OCI-LY1 (cell line): ENCODE results near the gene STEEP1.
"Not testable (repeated sequence)": the region's sequence is repeated elsewhere in the genome, so short reads cannot be mapped to it uniquely, and the experiment has no call there.

ENCODE experiments used
- H2AFZ ChIP-seq: fragments of 200-600 bp; sonication (generic), shearing (Covaris generic); 2 replicates; pipeline ENCODE4 v1.6.0; 2014; ENCODE audit warnings: antibody characterized with exemption, mild to moderate bottlenecking, low read length
- H3F3A ChIP-seq: fragments of 200-600 bp; sonication (generic), shearing (Covaris generic); 2 replicates; pipeline ENCODE4 v1.6.0; 2014; ENCODE audit warnings: mild to moderate bottlenecking, antibody characterized with exemption, low read length, moderate library complexity; ENCODE audit not compliant: insufficient read depth
- H3K27ac ChIP-seq: fragments of 200-600 bp; sonication (generic); 2 replicates; pipeline ENCODE4 v1.5.1; 2014; ENCODE audit warnings: low read length, mixed run types, mild to moderate bottlenecking, low read depth; ENCODE audit not compliant: poor library complexity, severe bottlenecking
- H3K27me3 ChIP-seq: fragments of 200-600 bp; sonication (generic); 2 replicates; pipeline ENCODE4 v1.6.0; 2014; ENCODE audit warnings: antibody characterized with exemption, mild to moderate bottlenecking, low read length, moderate library complexity; ENCODE audit not compliant: insufficient read depth
- H3K36me3 ChIP-seq: fragments of 200-600 bp; sonication (generic); 2 replicates; pipeline ENCODE4 v1.6.1; 2014; ENCODE audit warnings: mild to moderate bottlenecking, antibody characterized with exemption, low read length, moderate library complexity, mixed read lengths; ENCODE audit not compliant: insufficient read depth
- H3K4me1 ChIP-seq: fragments of 200-600 bp; sonication (generic); 2 replicates; pipeline ENCODE4 v1.5.1; 2014; ENCODE audit warnings: mild to moderate bottlenecking, low read length, moderate library complexity; ENCODE audit not compliant: insufficient read depth, severe bottlenecking
- H3K4me2 ChIP-seq: fragments of 200-600 bp; sonication (generic), shearing (Covaris generic); 2 replicates; pipeline ENCODE4 v1.6.1; 2014; ENCODE audit warnings: low read length
- H3K4me3 ChIP-seq: fragments of 200-600 bp; sonication (generic); 2 replicates; pipeline ENCODE4 v1.5.1; 2014; ENCODE audit warnings: low read length, low read depth, mild to moderate bottlenecking, mixed read lengths; ENCODE audit not compliant: poor library complexity, severe bottlenecking
- H3K79me2 ChIP-seq: fragments of 200-600 bp; shearing (Covaris generic); 2 replicates; pipeline ENCODE4 v1.6.1; 2016; ENCODE audit warnings: mixed run types, low read length, mixed read lengths; ENCODE audit not compliant: insufficient read depth
- H3K9ac ChIP-seq: fragments of 200-600 bp; sonication (generic), shearing (Covaris generic); 2 replicates; pipeline ENCODE4 v1.6.1; 2014; ENCODE audit warnings: mild to moderate bottlenecking, low read length, mixed read lengths
- H3K9me2 ChIP-seq: fragments of 200-600 bp; sonication (generic), shearing (Covaris generic); 2 replicates; pipeline ENCODE4 v1.6.1; 2014; ENCODE audit warnings: low read depth, mild to moderate bottlenecking, low read length, mixed read lengths
- H3K9me3 ChIP-seq: fragments of 200-600 bp; shearing (Covaris generic); 2 replicates; pipeline ENCODE4 v1.6.1; 2014; ENCODE audit warnings: low read length, mixed read lengths
- H4K20me1 ChIP-seq: fragments of 200-600 bp; sonication (generic), shearing (Covaris generic); 2 replicates; pipeline ENCODE4 v1.6.0; 2016; ENCODE audit warnings: mild to moderate bottlenecking, low read length; ENCODE audit not compliant: insufficient read depth
- EZH2 ChIP-seq: fragments of 200-600 bp; sonication (generic), shearing (Covaris generic); IDR thresholded peaks from 2 replicates; pipeline ENCODE4 v1.8.0; 2017; ENCODE audit warnings: borderline replicate concordance, mixed run types, mild to moderate bottlenecking, antibody characterized with exemption, low read length, moderate library complexity, mixed read lengths
- TF ChIP-seq, protein P1 (sequence below): fragments of 200-600 bp; sonication (generic), shearing (Covaris generic); IDR thresholded peaks from 2 replicates; pipeline ENCODE4 v1.5.1; 2017; ENCODE audit warnings: mild to moderate bottlenecking, antibody characterized with exemption, low read length, moderate library complexity, mixed read lengths

STEEP1 gene

DNA sequence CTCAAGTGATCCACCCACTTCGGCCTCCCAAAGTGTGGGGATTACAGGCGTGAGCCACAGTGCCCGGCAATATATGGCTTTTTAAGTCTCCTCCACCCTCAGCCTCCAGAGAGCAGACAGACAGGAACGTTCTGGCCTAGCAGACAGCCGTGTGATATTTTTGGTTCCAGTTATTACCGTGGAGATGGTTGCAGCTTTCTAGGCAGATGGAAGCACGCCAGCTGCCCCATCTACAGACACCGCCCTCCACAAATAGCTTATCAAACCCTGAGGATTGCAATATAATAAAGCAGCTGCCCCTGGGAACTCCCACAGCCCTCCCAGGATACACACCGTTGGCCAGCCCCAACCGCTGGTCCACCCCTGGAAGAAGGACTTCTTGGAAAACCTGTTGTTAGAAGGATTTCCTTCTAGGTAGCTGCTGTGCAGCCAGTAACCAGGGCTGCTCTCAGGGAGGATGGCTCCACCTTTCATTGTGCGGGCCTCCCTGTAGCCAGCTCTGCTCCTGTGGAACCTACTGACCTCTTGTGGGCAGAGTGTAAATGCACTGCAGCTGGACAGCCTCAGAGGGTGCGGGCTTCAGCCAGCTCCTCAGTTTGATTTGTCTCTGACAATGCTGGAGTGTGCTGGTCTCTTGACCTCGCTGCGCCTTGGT is 52.9 kb downstream of the STEEP1 start:
- Histone ChIP-seq H3K4me2 (no peak overlapping the region), H4K20me1 (no peaks in the 10 kb centered on the region), H3K79me2 (no peaks in the 10 kb centered on the region), H3K27ac (no peak overlapping the region), H3K9ac (no peak overlapping the region), H3K27me3 (no peaks in the 10 kb centered on the region), H2AFZ (no peak overlapping the region), H3K9me2 (no peaks in the 10 kb centered on the region), H3K4me1 (peaks cover 11% of the 10 kb centered on the region), H3K4me3 (no peak overlapping the region), H3F3A (no peaks in the 10 kb centered on the region), H3K9me3 (no peaks in the 10 kb centered on the region), H3K36me3 (no peaks in the 10 kb centered on the region)
- TF ChIP-seq, protein P1, sequence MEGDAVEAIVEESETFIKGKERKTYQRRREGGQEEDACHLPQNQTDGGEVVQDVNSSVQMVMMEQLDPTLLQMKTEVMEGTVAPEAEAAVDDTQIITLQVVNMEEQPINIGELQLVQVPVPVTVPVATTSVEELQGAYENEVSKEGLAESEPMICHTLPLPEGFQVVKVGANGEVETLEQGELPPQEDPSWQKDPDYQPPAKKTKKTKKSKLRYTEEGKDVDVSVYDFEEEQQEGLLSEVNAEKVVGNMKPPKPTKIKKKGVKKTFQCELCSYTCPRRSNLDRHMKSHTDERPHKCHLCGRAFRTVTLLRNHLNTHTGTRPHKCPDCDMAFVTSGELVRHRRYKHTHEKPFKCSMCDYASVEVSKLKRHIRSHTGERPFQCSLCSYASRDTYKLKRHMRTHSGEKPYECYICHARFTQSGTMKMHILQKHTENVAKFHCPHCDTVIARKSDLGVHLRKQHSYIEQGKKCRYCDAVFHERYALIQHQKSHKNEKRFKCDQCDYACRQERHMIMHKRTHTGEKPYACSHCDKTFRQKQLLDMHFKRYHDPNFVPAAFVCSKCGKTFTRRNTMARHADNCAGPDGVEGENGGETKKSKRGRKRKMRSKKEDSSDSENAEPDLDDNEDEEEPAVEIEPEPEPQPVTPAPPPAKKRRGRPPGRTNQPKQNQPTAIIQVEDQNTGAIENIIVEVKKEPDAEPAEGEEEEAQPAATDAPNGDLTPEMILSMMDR: peak; percentile 53
- TF ChIP-seq EZH2: no peak

DNA sequence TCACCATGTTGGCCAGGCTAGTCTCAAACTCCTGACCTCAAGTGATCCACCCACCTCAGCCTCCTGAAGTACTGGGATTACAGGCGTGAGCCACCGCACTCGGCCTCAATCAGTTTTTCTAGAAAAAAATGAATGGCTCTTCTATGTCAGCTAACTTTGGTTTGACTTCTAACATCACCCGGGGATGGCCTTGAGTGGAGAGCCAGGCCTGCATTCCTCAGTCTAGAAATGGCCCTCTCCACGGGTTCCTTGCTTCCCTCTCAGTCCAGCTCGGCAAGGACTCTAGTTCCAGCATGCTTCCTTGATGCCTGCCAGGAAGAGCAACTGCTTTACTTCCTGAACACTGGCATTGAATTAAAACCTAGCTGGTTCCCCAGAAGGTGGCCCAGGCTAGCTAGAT is 58.0 kb downstream of the STEEP1 start:
- no peak overlapping the region for H2AFZ ChIP-seq

GRCh38 chrX:119505945-119506344 is 59.3 kb downstream of the STEEP1 start:
- peaks cover 6% of the 10 kb centered on the region for H3K4me1 ChIP-seq
- no peak overlapping the region for H3K27ac ChIP-seq
- no peak overlapping the region for H3K4me3 ChIP-seq
- no peaks in the 10 kb centered on the region for H3K27me3 ChIP-seq
- H3K4me2 ChIP-seq: no peak overlapping the region
- H2AFZ ChIP-seq: no peak overlapping the region
- no peak overlapping the region for H3K9ac ChIP-seq
- H3K9me2 ChIP-seq: no peaks in the 10 kb centered on the region
- no peaks in the 10 kb centered on the region for H3K36me3 ChIP-seq
- no peaks in the 10 kb centered on the region for H4K20me1 ChIP-seq
- H3K9me3 ChIP-seq: no peaks in the 10 kb centered on the region
- no peaks in the 10 kb centered on the region for H3F3A ChIP-seq
- H3K79me2 ChIP-seq: no peaks in the 10 kb centered on the region
- no peak for TF ChIP-seq EZH2
- TF ChIP-seq, protein P1: no peak

More for the DNA sequence above, 58.0 kb downstream of the STEEP1 start:
- H3K9me2 ChIP-seq: no peaks in the 10 kb centered on the region
- H3K27me3 ChIP-seq: no peaks in the 10 kb centered on the region
- H3F3A ChIP-seq: no peaks in the 10 kb centered on the region
- TF ChIP-seq, protein P1: no peak
- no peak for TF ChIP-seq EZH2
- H3K27ac ChIP-seq: no peak overlapping the region
- H4K20me1 ChIP-seq: no peaks in the 10 kb centered on the region
- H3K4me3 ChIP-seq: no peak overlapping the region
- H3K36me3 ChIP-seq: no peaks in the 10 kb centered on the region
- no peak overlapping the region for H3K4me2 ChIP-seq
- no peaks in the 10 kb centered on the region for H3K9me3 ChIP-seq
- no peak overlapping the region for H3K9ac ChIP-seq
- H3K4me1 ChIP-seq: peaks cover 5% of the 10 kb centered on the region
- no peaks in the 10 kb centered on the region for H3K79me2 ChIP-seq

DNA sequence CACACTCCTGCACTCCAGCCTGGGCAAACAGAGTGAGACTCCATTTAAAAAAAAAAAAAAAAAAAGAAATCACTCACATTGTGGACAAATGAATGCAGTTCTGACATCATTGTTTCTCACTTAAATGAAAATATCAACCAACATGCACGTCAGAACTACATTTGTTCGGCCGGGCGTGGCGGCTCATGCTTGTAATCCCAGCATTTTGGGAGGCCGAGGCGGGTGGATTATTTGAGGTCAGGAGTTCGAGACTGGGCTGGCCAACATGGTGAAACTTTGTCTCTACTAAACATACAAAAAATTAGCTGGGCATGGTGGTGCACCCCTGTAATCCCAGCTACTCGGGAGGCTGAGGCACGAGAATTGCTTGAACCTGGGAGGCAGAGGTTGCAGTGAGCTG is 60.1 kb downstream of the STEEP1 start:
- not testable (repeated sequence) for H3K4me3 ChIP-seq, H3K9me3 ChIP-seq

More for the DNA sequence above, 60.1 kb downstream of the STEEP1 start:
- not testable (repeated sequence) for H2AFZ ChIP-seq, H3K9ac ChIP-seq, H3K9me2 ChIP-seq, H4K20me1 ChIP-seq, H3K36me3 ChIP-seq, H3K27ac ChIP-seq, H3K79me2 ChIP-seq, H3F3A ChIP-seq, H3K4me2 ChIP-seq, H3K27me3 ChIP-seq
- H3K4me1 ChIP-seq: peaks cover 12% of the 10 kb centered on the region
